HG03139 (cell line): ENCODE data around the gene DPH2.

Source experiments
- ATAC-seq: cut with Tn5 transposase; IDR thresholded peaks from one replicate; pipeline ENCODE4 v1.9.1; 2021; ENCODE audit not compliant: unreplicated experiment

DPH2 gene

DNA sequence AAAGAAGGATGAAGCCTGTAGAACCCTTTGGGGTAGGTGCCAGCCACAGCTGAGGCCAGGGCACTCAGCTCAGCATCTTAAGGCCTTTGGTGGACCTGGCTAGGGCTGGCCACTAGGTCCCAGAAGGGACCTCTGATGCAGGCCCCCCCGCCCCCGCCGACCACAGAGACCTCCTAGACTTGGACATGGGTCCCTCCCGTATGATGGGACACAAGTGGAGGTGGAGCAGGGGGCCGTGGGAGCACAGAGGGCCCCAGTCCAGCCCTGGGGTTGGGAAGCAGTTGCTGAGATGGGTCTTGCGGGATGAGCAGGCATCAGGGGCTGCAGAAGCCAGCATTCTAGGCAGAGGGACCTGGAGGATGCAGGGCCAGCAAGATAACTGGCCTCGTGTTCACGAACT, 12.4 kb downstream of the DPH2 start:
- ATAC-seq = no peak

DNA sequence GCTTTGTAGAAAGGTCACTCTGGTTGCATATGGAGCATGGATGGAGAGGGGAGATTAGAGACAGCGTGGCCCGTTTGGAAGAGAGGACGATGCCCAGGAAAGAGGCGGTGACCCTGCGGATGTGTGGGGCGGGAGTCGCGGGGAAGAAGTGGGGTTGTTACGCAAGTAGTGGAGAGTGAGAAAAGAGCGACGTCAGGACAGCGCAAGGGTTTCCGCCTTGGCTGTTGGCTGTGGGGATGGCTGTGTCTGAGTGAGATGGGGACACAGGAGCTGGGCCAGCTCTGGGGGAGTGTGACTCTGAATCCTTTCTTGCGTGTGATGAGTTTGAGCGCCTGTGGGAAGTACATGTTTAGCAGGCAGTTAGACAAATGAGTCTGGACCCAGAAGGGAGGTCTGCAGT, 13.0 kb downstream of the DPH2 start:
- ATAC-seq = no peak

DNA sequence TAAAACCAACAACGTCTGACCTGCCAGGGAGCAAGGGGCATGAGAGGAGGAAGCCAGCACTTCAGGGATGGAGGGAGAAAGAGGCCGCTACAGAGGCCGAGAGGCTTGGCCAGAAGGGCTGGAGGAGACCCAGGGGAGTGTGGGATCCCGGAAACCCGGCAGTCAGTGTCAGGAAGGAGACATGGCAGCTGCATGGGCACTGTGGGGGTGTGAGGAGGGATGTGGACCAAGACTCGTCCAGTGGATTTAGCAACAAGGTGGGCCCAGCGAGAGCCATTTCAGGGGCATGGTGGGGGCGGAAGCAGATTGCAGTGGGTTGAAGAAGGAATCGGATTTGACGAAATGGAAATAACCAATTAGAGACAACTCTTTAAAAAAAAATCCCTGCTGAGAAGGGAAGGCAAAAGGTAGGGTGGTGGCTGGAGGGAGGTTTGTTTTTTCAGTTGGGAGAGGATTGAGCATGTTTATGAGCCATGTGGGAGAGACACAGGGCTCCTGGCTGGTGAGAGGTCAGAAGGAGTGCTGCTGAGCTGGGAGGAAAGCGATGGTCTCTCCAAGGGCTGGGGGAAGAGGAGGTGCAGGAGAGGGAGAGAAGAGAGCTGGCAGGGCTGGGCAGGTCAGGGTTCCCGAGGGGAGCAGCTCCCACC, 13.6 kb downstream of the DPH2 start:
- no peak for ATAC-seq

DNA sequence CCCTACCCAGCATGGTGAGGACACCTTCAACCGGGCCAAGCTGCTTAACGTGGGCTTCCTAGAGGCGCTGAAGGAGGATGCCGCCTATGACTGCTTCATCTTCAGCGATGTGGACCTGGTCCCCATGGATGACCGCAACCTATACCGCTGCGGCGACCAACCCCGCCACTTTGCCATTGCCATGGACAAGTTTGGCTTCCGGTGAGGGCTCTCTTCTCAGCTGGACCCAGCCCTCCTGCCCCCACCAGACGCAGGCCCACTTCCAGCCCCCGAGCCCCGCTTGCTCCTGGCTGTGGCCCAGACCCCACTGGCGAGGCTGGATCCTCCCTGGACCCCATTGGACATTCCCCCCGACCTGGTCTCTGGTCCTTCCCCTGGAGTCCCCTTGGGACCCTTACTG, 15.0 kb downstream of the DPH2 start:
- no peak for ATAC-seq

DNA sequence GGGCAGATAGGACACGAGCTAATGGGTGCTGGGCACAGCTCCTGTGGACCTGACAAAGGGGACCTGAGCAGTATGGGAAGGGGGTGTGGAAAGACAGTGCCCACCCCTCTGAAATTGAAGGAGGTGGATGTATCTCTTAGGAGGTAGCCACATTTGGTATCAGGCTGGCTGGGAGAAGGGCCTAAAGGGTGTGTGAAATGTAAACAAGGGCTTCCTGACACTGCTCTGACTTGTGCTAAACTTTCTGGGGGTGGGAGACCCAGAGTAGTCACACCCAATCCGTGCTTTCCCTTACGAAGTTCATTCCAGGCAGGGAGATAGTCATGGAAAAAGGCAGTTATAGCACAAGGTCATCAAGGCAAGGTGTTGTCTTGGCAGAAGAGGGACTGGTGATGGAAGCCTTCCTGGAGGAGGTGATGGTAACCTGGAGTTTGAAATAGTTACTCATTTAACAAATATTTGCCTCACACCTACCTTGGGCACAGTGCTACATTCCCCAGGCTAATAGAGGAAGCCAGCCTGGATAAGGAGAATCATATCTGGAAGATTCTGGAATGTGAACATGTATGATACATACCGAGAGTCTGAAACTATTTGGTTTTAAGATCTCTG, 16.3 kb downstream of the DPH2 start:
- ATAC-seq = no peak

DNA sequence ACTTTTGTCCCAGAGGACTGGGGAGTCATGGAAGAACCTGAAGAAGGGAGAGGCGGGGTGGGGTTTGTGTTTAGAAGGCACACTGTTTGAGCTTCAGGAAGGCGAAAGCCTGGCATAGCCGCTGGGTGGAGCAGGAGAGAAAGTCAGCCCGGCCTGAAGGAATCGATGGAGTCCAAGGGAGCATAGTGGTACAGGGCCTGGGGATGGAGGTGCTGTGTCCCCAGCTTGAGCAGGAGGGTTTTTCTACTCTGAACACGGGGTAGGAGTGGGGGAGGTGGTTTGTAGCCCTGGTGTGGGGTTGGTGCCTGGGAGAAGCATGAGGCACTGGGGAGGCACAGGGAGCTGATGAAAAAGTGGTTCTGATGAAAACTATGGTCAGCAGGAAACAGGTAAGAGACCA, 16.9 kb downstream of the DPH2 start:
- no peak for ATAC-seq

DNA sequence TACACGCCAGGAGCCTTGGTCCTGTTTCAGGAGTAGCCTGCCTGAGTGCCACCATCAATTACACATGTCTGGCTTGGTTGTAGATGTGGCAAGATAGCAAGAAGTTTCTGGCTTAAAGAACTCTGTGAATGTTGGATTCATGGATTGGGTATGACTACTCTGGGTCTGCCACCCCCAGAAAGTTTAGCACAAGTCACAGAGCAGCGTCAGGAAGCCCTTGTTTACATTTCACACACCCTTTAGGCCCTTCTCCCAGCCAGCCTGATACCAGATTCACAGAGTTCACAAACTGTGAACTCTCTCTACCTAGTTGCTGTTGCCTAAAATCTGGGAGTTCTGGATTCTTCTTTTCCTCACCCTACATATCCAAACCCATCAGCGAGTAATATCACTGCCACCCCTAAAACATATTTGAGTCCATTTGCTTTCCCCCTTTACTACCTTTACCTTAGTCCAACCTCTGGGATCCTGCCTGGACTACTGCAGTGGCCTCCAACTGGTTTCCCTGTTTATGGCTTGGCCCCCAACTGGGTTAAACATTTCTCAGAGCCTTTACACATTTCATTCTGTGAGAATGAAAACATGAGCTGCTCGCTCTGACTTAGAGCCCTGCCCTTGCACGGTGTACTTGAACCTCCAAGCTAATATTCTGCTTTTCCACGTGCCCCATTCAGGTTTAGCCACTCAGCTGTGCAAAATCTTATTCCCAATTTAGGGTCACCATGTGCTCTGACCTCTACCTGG, 17.5 kb downstream of the DPH2 start:
- no peak for ATAC-seq

DNA sequence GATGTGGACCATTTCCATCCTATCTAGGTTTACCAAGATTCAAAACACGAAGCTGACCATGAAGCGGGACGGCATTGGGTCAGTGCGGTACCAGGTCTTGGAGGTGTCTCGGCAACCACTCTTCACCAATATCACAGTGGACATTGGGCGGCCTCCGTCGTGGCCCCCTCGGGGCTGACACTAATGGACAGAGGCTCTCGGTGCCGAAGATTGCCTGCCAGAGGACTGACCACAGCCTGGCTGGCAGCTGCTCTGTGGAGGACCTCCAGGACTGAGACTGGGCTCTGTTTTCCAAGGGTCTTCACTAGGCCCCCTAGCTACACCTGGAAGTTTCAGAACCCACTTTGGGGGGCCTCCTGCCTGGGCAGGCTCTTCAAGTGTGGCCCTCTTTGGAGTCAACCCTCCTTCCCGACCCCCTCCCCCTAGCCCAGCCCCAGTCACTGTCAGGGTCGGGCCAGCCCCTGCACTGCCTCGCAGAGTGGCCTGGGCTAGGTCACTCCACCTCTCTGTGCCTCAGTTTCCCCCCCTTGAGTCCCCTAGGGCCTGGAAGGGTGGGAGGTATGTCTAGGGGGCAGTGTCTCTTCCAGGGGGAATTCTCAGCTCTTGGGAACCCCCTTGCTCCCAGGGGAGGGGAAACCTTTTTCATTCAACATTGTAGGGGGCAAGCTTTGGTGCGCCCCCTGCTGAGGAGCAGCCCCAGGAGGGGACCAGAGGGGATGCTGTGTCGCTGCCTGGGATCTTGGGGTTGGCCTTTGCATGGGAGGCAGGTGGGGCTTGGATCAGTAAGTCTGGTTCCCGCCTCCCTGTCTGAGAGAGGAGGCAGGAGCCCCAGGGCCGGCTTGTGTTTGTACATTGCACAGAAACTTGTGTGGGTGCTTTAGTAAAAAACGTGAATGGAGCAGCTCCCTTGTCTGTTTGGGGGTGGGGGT, 20.7 kb downstream of the DPH2 start:
- no peak for ATAC-seq

DNA sequence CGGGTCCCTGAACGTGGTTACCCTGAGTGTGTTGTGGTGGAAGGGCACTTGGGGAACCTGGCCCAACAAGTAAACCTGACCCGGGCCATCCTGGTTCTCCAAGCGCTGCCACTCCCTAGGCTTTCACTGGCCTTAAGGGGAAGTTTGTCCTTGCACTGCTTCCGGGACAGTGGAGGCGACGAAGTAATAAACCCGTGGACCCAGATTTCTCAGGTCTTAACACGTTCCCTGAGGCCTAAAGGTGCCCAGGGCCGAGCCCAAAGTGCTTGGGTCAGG, 21.3 kb downstream of the DPH2 start:
- no peak for ATAC-seq

DNA sequence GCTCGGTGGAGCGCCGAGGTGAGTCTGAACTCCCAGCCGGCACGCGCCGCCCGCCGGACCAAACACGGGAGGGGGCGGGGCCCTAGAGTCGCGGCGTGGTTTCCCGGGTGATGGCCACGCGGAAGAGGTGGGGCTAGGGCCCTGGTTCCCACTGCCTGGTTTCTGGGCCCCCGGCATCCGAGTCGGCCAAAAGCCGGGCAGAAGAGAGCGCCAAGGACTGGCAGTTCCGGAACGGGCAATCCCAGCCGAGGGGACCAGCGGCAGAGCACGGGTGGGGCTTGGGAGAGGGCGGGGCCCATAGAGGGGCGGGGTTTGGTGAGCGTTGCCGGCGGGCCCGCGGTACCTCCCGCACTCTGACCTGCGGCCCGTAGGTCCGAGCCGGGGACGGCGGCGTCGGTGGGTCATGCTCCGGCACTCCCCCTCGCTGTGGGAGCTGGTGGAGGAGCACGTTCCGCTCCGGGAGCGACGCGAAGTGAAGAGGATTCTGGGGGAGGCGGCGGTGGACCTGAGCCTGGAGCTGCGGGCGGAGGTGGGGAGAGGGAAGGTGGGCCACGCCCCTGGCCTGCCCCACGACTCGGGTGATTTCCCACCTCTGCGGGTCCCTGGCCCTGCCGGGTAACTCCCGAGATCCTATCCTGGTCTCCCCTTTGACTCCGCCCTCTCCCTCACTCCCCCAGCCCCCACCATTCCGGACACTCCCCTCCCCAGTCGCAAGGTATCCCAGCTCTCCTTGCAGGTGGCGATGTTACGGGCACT, 21.8 kb downstream of the DPH2 start, which contains the start of gene CCDC24:
Gene CCDC24, plus strand, starts transcription at position 124 of the 756 bp plus-strand sequence. Its CDS starts 280 bp downstream, at position 404.
- no peak for ATAC-seq

DNA sequence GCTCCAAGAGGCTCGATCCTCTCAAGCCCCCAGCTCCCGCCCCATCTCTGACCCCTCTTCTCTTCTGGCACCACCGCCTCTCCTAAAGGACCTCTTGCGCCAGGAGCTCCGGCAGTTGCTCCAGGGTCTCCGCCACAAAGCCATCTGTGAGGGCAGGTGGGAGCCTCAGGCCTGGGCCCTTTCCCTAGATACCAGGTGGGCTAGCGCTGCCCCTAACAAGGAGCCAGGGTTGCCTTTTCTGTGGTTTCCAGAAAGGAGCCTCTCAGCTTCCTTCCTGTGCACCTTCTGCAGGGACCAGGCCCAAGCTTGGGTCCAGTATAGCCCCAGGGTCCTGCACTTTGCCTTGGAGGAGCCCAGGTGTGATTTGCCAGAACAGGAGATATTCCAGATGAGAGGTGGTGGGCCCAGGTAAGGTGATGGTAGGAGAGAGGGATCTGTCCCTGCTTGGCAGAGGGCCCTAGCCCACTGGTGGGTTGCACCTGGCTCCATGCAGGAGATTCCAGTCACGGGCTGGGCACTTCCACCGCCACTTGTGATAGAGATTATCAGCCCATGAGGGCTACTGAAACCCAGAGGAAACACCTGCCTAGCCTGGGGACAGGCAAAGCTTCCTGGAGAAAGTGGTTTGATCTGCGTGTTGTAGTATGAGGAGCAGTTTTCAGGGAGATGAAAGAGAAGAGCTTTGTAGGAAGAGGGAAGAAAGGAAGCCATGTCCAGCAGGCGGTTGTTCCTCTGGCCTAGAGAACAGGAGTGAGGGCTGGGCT, 22.6 kb downstream of the DPH2 start:
- no peak for ATAC-seq

DNA sequence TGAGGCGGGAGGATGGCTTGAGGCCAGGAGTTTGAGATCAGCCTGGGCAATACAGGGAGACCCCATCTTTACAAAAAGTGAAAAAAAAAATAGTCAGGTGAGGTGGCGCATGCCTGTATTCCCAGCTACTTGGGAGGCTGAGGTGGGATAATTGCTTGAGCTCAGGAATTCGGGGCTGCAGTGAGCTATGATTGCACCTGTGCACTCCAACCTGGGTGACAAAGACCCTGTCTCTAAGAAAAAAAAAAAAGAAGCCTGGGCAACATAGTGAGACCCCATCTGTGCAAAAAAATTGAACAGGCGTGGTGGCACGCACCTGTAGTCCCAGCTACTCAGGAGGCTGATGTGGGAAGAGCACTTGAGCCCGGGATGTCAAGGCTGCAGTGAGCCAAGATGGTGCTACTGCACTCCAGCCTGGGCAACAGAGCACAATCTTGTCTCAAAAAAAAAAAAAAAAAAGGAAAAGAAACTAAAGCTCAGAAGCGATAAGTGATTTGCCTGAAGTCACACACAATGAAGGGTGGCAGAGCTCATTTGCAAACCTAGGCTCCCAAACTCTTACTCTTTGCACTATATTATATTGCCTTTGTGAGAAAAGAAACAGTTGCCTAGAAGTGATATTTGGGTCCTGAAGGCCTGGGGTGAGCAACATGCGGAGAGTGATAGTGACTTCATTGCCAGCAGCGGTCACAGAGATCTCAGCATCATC, 23.6 kb downstream of the DPH2 start:
- no peak for ATAC-seq

DNA sequence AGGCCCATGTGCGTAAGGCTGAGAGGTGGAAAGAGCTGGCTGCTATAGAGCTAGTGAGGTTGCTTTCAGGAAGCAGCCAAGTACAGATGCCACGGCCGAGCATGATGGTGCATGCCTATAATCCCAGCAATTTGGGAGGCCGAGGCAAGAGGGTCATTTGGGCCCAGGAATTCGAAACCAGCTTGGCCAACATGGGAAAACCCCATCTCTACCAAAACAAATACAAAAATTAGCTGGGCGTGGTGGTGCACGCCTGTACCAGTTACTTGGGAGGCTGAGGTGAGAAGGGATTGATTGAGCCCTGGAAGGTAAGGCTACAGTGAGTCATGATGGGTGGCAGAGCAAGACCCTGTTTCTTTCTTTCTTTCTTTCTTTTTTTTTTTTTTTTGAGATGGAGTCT, 24.3 kb downstream of the DPH2 start:
- ATAC-seq = no peak

DNA sequence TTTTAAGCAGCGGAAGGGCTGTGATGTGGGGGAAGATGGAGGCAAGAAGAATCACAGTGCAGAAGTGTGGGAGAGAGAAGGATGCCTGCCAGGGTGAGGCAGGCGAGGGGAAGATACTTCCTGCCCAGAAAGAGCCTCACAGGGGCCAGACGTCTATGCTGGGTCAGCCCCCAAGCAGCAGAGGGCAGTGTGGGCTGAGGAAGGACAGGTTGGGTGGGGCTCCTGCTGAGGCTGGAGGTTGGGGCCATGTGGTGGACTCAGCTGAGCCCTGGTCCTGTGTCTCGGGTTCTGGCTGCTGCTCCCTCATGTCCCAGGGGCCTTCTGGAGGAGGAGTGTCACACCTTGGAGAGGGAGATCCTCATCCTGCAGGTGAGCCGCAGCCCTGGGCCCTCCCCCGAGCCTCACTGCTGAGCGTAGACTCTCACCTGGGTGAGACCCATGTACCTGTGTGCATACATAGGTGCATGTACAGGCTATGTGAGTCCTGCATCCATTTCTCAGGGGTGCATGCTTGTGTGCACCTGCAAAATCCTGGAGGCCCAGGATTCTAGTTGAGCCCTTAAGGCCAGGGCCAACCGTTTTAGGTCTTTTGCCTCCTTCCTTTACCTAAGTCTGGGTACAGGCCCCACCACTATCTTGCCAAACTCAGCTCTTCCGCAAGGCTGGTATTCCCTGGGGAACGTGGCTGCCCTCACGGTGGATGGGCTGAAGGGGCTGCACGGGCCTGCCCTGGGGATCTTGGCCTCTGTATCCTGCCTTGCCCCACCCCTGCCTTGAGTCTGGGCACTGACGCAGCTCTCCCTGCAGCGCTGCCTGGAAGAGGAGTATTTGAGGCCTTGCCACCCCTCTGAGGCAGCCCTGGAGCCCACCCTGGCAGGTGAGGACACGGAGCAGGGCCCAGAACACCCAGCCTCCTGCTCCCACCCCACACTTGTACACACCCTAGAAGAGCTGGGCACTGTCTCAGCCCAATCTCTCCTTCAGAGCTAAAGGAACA, 25.3 kb downstream of the DPH2 start:
- no peak for ATAC-seq

DNA sequence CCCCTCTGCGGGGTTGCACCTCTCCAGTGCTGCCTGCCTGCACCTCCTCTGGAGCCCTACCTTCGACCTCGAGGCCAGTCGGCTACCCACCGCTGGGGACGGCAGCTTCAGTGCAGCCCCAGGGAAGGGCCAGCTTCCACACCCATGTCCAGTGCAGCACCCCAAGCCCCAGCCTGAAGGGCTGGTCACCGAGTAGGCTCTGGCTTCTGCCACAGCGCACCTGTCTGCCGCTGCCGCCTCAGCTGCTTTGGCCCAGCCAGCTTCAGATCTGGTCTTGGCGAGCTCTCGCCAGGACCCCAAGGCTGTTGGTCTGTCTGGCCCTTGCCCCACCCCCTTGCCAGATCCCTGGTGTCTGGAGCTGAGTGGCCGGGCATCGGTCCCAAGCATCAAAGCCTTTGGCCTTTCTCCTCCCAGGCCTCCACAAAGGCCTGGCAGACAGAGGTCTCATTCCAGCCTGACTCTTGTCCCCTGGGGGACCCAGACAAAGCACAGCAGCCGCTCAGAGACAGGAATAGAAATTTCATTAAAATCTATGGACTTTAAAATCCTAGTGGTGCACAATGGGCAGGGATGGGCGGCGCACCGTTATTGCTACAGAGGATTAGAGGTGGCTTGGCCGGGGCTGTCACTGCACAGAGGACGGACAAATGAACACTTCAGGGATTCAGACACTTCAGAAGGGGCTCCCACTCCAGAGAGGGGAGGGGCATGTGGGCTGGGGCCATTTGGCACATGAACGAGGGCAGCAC, 26.3 kb downstream of the DPH2 start:
- ATAC-seq = no peak

DNA sequence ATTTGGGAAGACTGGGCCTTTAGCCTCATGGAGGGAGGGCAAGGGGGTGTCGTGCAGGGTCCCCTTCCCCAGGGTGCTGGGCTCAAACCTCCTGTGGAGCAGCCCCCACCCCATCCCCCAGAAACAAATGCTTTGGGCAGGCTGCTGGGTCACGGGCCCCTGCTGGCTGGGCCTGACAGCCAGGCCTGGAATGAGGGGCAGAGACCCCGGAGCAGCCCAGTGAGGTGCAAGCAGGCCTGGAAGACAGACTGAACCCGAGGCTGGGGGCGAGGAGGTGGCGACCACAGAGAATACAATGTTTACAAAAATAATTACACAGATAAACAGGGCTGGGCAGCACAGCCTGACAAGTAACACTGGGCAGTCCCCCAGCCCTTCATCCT, 26.9 kb downstream of the DPH2 start:
- ATAC-seq = no peak

DNA sequence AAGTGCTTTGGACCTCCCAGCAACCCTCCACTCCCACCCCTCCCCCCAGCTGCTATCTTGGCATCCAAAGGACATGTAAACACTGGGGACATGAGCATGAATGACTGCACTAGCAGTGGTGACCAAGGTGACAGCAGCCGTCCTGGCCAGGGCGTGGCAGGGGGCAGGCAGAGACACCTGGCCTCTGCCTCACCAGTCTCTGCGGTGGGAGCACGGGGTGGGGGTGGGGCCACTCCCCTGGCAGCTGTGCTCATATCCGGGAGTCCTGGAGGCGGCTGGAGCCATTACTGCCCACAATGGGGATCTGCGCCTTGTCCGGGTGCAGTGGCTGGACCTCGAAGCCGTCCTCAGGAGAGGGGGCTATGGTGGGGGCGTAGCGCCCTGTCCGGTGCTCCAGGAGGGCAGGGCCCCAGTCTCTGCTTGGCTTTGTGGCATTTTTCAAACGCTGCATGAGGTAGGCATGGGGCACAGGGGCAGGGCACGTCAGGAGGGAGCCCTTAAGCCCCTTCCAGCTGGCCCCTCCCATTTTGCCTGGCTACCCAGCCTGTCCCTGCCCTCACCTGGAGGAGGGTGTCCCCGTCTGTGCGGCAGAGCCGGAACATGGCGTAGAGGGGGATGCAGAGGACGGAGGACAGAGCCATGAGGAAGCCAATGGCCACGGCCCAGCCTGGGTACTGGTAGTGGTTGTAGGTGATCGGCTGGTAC, 27.6 kb downstream of the DPH2 start:
- no peak for ATAC-seq
